ENCODE results near the gene GARS1.

The GARS1 gene

DNA sequence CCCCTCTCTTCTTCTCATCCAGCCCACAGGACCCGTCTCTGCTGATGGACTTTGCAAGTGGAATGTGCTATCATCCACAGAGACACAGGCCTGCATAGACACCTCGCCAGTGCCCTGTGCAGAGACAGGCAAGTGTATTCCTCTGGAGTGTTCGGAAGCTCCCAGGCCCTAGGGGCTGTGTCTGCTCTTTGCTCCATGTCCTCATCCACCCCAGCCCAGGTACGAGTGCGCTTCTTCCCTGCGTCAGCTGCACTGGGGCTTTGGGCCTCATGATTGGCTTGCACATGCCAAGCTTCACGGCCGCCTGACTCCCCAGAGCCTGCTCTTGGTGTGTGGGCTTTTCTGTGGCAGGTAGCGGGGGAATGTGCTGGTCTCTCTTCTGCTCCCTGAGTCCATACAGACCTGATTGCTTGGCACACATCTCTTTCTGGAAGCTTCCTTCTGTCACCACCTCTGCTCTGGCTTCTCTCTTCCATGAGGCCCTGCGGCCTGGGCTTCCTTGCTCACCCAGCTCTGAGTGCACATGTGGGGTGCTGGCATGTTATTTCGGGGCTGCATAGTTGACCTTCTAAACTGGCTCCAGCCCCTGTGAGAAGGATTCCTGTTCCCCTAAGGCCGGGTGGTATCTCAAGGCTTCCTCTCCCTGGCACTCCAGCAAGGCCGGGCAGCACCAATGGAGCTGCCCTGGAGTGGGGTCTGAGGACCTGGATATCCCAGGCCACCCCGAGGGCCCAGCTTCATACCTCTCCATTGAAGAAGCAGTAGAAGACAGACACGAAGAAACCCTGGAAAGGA is 59.8 kb downstream of the GARS1 start:
- FAIRE-seq: no peak
- TF ChIP-seq, protein P1, sequence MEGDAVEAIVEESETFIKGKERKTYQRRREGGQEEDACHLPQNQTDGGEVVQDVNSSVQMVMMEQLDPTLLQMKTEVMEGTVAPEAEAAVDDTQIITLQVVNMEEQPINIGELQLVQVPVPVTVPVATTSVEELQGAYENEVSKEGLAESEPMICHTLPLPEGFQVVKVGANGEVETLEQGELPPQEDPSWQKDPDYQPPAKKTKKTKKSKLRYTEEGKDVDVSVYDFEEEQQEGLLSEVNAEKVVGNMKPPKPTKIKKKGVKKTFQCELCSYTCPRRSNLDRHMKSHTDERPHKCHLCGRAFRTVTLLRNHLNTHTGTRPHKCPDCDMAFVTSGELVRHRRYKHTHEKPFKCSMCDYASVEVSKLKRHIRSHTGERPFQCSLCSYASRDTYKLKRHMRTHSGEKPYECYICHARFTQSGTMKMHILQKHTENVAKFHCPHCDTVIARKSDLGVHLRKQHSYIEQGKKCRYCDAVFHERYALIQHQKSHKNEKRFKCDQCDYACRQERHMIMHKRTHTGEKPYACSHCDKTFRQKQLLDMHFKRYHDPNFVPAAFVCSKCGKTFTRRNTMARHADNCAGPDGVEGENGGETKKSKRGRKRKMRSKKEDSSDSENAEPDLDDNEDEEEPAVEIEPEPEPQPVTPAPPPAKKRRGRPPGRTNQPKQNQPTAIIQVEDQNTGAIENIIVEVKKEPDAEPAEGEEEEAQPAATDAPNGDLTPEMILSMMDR (IDR thresholded peaks at IDR 0.05; ENCODE audit: insufficient read depth, missing control alignments): no peak
- DNase-seq (ENCODE audit: insufficient read length, low spot score): no peak

DNA sequence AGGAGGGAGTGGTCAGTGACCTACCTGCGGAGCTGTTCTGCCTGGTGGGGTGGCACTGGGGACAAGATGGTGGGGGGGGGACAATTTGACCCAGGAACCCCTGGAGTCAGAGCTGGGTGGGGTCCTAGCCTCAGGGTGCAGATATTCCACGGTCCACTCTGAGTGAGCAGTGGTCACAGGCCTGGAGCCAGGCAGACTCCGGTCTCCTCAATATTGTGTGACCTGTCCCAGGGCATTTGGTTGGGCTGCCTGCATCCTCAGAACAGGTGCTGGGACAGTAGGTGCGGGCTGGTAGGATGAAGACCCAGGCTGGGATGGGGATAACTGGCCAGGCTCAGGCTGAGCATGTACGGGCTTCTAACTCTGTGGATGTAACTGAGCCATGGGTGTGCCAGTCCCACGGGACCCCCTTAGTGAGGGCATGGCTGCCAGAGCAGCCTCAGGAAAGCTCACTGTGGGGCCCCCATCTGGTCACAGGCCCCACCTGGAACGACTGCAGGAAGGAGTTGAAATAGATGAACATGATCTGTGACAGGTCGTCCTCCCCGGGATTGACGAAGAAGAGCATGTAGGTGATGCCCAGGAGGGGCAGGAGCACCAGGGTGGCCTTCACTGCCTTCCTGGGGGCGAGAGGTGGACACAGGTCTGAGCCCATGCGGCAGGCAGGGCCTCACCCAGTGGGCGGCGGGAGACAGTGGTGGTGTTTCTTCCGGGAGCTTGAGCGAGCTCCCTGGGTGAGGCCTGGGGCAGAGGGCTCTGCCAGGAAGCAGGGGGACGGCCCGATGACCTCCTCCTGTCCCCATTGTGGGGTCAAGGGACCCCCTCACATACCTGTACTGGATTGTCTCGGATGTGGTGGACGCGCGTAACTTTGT is 60.7 kb downstream of the GARS1 start:
- FAIRE-seq (no peak), DNase-seq (ENCODE audit: insufficient read length, low spot score) (no peak)
- TF ChIP-seq, protein P1 (IDR thresholded peaks at IDR 0.05; ENCODE audit: insufficient read depth, missing control alignments): no peak

- DNase-seq (ENCODE audit: insufficient read length, low spot score): no peak
- no peak for FAIRE-seq
- TF ChIP-seq, protein P1 (IDR thresholded peaks at IDR 0.05; ENCODE audit: insufficient read depth, missing control alignments): no peak
Observed at GRCh38 chr7:30656006-30656957, 61.6 kb downstream of the GARS1 start.

DNA sequence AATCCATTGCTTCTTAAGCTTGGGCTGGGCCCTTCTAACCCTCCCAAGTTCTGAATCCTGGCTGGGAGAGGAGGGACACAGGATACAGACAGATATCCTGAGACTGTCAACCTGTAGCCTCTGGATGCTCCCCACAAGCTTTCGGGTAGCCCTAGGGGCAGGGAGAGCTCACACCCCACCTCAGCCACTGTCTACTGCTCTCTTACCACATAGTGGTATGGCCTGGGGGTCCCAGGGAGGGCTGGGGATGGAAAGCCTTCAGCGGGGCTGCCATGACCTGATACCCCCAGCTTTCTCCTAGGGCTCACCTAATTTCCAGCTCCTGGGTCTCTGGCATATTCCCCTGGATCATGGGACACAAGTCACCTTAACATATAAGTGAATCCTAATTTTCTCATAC is 62.5 kb downstream of the GARS1 start:
- TF ChIP-seq, protein P1 (IDR thresholded peaks at IDR 0.05; ENCODE audit: insufficient read depth, missing control alignments): no peak
- no peak for DNase-seq (ENCODE audit: insufficient read length, low spot score)
- FAIRE-seq: no peak

- DNase-seq (ENCODE audit: insufficient read length, low spot score) (no peak), FAIRE-seq (no peak)
- TF ChIP-seq, protein P1 (IDR thresholded peaks at IDR 0.05; ENCODE audit: insufficient read depth, missing control alignments): no peak
Observed at GRCh38 chr7:30658479-30659074, 63.9 kb downstream of the GARS1 start.

- FAIRE-seq: no peak
- no peak for DNase-seq (ENCODE audit: insufficient read length, low spot score)
- TF ChIP-seq, protein P1 (IDR thresholded peaks at IDR 0.05; ENCODE audit: insufficient read depth, missing control alignments): no peak
Observed at GRCh38 chr7:30659312-30659711, 64.6 kb downstream of the GARS1 start.
